ENCODE results near the gene B4GALNT4. TPM values are rescaled to one million over a fixed set of nuclear protein-coding genes. Genes with fewer than 3 reads are reported as not detected.

The B4GALNT4 gene
- total and polyA plus RNA-seq, 2 of the 8 experiments (the other 6 are each of a cell fraction or from before 2014, with no cell fraction given): 40.9 to 76.3 TPM

DNA sequence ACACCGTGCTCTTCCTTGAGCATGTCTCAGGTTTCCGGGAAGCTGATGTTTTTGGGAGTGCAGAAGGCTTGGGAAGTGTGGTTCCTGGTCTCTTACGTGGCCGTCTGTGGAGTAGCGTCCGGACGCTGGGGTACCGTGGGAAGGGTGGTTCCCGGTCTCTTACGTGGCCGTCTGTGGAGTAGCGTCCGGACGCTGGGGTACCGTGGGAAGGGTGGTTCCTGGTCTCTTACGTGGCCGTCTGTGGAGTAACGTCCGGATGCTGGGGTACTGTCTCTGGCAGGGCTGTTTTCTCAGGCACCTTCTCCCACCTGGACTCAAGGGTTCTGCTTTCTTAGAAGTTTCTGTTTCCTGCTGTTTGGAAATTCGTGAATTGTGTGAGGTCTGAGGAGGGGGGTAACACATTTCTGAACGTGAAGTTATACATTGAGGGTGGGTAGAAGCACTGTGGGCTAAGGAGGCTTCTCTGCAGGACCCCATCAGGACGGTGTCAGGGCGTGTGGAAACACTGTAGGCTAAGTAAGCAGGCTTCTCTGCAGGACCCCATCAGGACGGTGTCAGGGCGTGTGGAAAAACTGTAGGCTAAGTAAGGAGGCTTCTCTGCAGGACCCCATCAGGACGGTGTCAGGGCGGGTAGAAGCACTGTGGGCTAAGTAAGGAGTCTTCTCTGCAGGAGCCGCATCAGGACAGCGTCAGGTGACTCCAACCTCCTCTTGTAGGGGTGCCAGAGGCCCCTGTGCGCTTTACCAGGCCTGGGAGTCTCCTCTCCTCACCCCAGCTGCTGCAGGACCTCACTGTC, 43.3 kb upstream of the B4GALNT4 start:
- no peak overlapping the region for H3K4me3 ChIP-seq (ENCODE audit: extremely low read depth in 1 of 4, insufficient read depth in 2 of 4, low read depth in 3 of 4, low read length in 4 of 4)
- H3K56ac ChIP-seq (replicated peaks; ENCODE audit: insufficient read length, low read depth, low read length): no peak overlapping the region
- H2BK20ac ChIP-seq (ENCODE audit: low read length): peak overlapping the region; percentile 34
- H4K8ac ChIP-seq (ENCODE audit: extremely low read depth, insufficient read depth, low read length): no peak overlapping the region
- no peak overlapping the region for H3K23ac ChIP-seq (ENCODE audit: insufficient read length)
- H3K9ac ChIP-seq (replicated peaks in 1 of 4; ENCODE audit: extremely low read depth in 1 of 4, low read depth in 3 of 4, low read length in 3 of 4): no peak overlapping the region
- POLR2A ChIA-PET (ENCODE audit: partially characterized antibody): interaction anchor here (1.1 to 1.8 kb wide), 3 partner anchors 8 to 25 kb away, joined by 3 to 4 read pairs (median 3); no protein-coding TSS in a partner anchor
- no peak overlapping the region for H4K91ac ChIP-seq (replicated peaks; ENCODE audit: insufficient read length, low read length)
- no peak overlapping the region for H2AK5ac ChIP-seq (ENCODE audit: low read depth, low read length)
- no peak overlapping the region; the same call in 1 of the 2 replicates for H2BK12ac ChIP-seq (ENCODE audit: low read depth, low read length)
- H3K79me1 ChIP-seq (ENCODE audit: low read depth, low read length): no peaks in the 10 kb centered on the region
- FAIRE-seq: no peak
- H2BK5ac ChIP-seq (ENCODE audit: low read depth, low read length): 0 out of 2 replicates have a peak overlapping the region, but pooled peaks have one; percentile 31
- no peaks in the 10 kb centered on the region for H4K20me1 ChIP-seq (replicated peaks in 1 of 2; ENCODE audit: control insufficient read depth in 1 of 2, insufficient read depth in 2 of 2, low read length in 2 of 2)
- CTCF ChIA-PET (ENCODE audit: partially characterized antibody): interaction anchor here (0.9 to 1.3 kb wide), 3 partner anchors 22 to 75 kb away, joined by 3 to 4 read pairs (median 3); no protein-coding TSS in a partner anchor
- 83% methylated on average over 30 of the region's 30 CpGs; no CpG with 5 or more reads in 1 of the 2 experiments for WGBS, 2 experiments (ENCODE audit: extremely low coverage in 1 of 2, insufficient coverage in 1 of 2, insufficient read length in 1 of 2, insufficient replicate concordance in 2 of 2, low coverage in 1 of 2, low lambda C conversion rate in 2 of 2, missing lambda C conversion rate in 1 of 2)
- no peaks in the 10 kb centered on the region for H3K23me2 ChIP-seq (ENCODE audit: low read depth, low read length)
- peaks cover 4% of the 10 kb centered on the region in 2 experiments; a peak in 1 of 4 replicates for H3K9me3 ChIP-seq (ENCODE audit: insufficient read depth in 2 of 2, low read depth in 1 of 2, low read length in 1 of 2)
- no peak overlapping the region for H3K4me2 ChIP-seq (ENCODE audit: insufficient read depth in 1 of 2, low read depth in 2 of 2, low read length in 2 of 2)
- H3K14ac ChIP-seq (ENCODE audit: insufficient read length): no peak overlapping the region
- H3K79me2 ChIP-seq (ENCODE audit: control insufficient read depth in 1 of 2, insufficient read depth in 2 of 2, low read length in 2 of 2): no peaks in the 10 kb centered on the region
- peak overlapping the region; percentile 71 for H3K4ac ChIP-seq (replicated peaks; ENCODE audit: insufficient read length, low read depth, low read length)
- peak in 1 of 2 experiments; percentile 43 for DNase-seq (ENCODE audit: low read depth in 1 of 2, low spot score in 2 of 2)
- peak overlapping the region; percentile 36; the same call in 1 of the 2 replicates for H2BK15ac ChIP-seq (ENCODE audit: low read length)
- no peak overlapping the region for H2BK120ac ChIP-seq (replicated peaks; ENCODE audit: low read depth, low read length)
- H3K4me1 ChIP-seq (replicated peaks in 1 of 4; ENCODE audit: control insufficient read depth in 3 of 4, insufficient read depth in 4 of 4, low read length in 3 of 4): peaks cover 0 to 15% (median 2%) of the 10 kb centered on the region in 4 experiments; a peak in 4 of 7 replicates
- no peak overlapping the region for H2AFZ ChIP-seq (ENCODE audit: low read length)
- H3K27ac ChIP-seq (ENCODE audit: low read depth, low read length): no peak overlapping the region
- H3K27me3 ChIP-seq (replicated peaks in 1 of 4; ENCODE audit: control insufficient read depth in 3 of 4, extremely low read depth in 1 of 4, insufficient read depth in 3 of 4, low read length in 3 of 4): no peaks in the 10 kb centered on the region
- no peaks in the 10 kb centered on the region for H3K36me3 ChIP-seq (ENCODE audit: control insufficient read depth in 2 of 4, insufficient read depth in 4 of 4, low read length in 3 of 4)
- no peak overlapping the region for H4K5ac ChIP-seq (ENCODE audit: insufficient read length, low read depth, low read length)
- H3K18ac ChIP-seq (ENCODE audit: extremely low read depth, low read length): no peak overlapping the region
- TF ChIP-seq HDAC6 (IDR thresholded peaks at IDR 0.05; ENCODE audit: low read depth, low read length): no peak
- TF ChIP-seq CREB1 (IDR thresholded peaks at IDR 0.05): no peak
- no peak for TF ChIP-seq CTBP2 (IDR thresholded peaks at IDR 0.05; ENCODE audit: borderline replicate concordance, insufficient read depth, insufficient read length, low read length)
- TF ChIP-seq, protein P1, sequence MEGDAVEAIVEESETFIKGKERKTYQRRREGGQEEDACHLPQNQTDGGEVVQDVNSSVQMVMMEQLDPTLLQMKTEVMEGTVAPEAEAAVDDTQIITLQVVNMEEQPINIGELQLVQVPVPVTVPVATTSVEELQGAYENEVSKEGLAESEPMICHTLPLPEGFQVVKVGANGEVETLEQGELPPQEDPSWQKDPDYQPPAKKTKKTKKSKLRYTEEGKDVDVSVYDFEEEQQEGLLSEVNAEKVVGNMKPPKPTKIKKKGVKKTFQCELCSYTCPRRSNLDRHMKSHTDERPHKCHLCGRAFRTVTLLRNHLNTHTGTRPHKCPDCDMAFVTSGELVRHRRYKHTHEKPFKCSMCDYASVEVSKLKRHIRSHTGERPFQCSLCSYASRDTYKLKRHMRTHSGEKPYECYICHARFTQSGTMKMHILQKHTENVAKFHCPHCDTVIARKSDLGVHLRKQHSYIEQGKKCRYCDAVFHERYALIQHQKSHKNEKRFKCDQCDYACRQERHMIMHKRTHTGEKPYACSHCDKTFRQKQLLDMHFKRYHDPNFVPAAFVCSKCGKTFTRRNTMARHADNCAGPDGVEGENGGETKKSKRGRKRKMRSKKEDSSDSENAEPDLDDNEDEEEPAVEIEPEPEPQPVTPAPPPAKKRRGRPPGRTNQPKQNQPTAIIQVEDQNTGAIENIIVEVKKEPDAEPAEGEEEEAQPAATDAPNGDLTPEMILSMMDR (IDR thresholded peaks at IDR 0.05; ENCODE audit: control extremely low read depth in 1 of 3, insufficient read depth in 1 of 3, low read depth in 1 of 3, low read length in 3 of 3): no peak
- no peak for TF ChIP-seq TCF12 (IDR thresholded peaks at IDR 0.05; ENCODE audit: low read depth, low read length)
- no peak for TF ChIP-seq SP1 (IDR thresholded peaks at IDR 0.05; ENCODE audit: low read depth, low read length)
- TF ChIP-seq KDM1A (IDR thresholded peaks at IDR 0.05; ENCODE audit: borderline replicate concordance, low read length): no peak
- TF ChIP-seq CHD2 (IDR thresholded peaks at IDR 0.05; ENCODE audit: low read length): no peak
- TF ChIP-seq RFX5 (IDR thresholded peaks at IDR 0.05; ENCODE audit: borderline replicate concordance, low read depth, low read length): no peak
- no peak for TF ChIP-seq PHF8 (conservative IDR thresholded peaks at IDR 0.05; ENCODE audit: low read depth, low read length)

All from H1 (cell line).